Transverse colon (tissue), 4 donors: ENCODE data around the gene GTF2A1L. TPM values are rescaled to one million over a fixed set of nuclear protein-coding genes. Genes with fewer than 3 reads are reported as not detected.

Experiments used
- DNase-seq: peaks from one replicate; pipeline ENCODE4 v3.0.0-alpha.2; 2019
- H3K27ac ChIP-seq, 4 donors: fragments of 200-600 bp; sonication (generic); 2 replicates each; pipeline ENCODE4 v1.5.1; 2016 to 2018; ENCODE audit warnings: inconsistent platforms in 4 of 4
- H3K27me3 ChIP-seq: fragments of 200-600 bp; sonication (generic); 2 replicates; pipeline ENCODE4 v1.5.1; 2017; ENCODE audit warnings: inconsistent platforms
- H3K36me3 ChIP-seq, 4 donors: fragments of 200-600 bp; sonication (generic); 2 replicates each; pipeline ENCODE4 v1.5.1; 2017 to 2019; ENCODE audit warnings: inconsistent platforms in 4 of 4
- H3K4me1 ChIP-seq, 4 donors: fragments of 200-600 bp; sonication (generic); 2 replicates each; pipeline ENCODE4 v1.5.1; 2017 to 2020; ENCODE audit warnings: inconsistent platforms in 4 of 4
- H3K4me3 ChIP-seq, 4 donors: fragments of 200-600 bp; sonication (generic); 1 replicate in 1 of 4; 2 replicates in 3 of 4; pipeline versions ENCODE4 v1.5.1 to v1.6.1; 2017 to 2019; ENCODE audit warnings: inconsistent platforms in 4 of 4
- H3K9me3 ChIP-seq, 2 donors: fragments of 200-600 bp; sonication (generic); 2 replicates each; pipeline ENCODE4 v1.5.1; 2017 to 2019; ENCODE audit warnings: inconsistent platforms in 2 of 2
- EP300 ChIP-seq: sonication (generic); formaldehyde crosslinking; IDR thresholded peaks from one replicate; pipeline ENCODE4 v1.6.1; 2017; ENCODE audit warnings: antibody characterized with exemption, low read depth
- POLR2A ChIP-seq: fragments of 450-650 bp; IDR thresholded peaks from one replicate; pipeline ENCODE4 v1.6.1; 2016; ENCODE audit warnings: antibody characterized with exemption, mild to moderate bottlenecking, moderate library complexity
- POLR2AphosphoS5 ChIP-seq, 3 donors: sonication (generic); formaldehyde crosslinking; IDR thresholded peaks; one replicate each; pipeline ENCODE4 v1.6.1; 2016; ENCODE audit warnings: antibody characterized with exemption in 3 of 3
- WGBS, 2 donors: methylation state at CpG; one replicate each; pipeline ENCODE4 v1.1.5; 2018; ENCODE audit warnings: low coverage in 1 of 2; 5-methylcytosine and 5-hydroxymethylcytosine counted together
- in situ Hi-C, 4 donors: fragments of 200-750 bp; cut with MboI; loops; one replicate each; pipeline versions ENCODE4 v1.15.0 to v1.15.1; 2017; ENCODE audit warnings: low sequenced_read_pairs in 3 of 4, low pct_ligation_motif_present in 1 of 4, low pct_unique_long_range_greater_than_20kb in 1 of 4
- intact Hi-C: fragments of 100-400 bp; cut with DNase I; formaldehyde crosslinking; loops from one replicate; pipeline ENCODE4 v1.15.1; 2023; ENCODE audit warnings: low total_unique reads
- total RNA-seq, 4 donors: library from RNA; depleted of rRNA; stranded (reverse); fragments of >200 nt; gene quantifications; one replicate each; pipeline ENCODE4 v1.1.0, GENCODE V29; 2016
- TF ChIP-seq, protein P1 (sequence below), 5 experiments: fragments of 200-600 bp in 3 of 5; fragments of 450-650 bp in 2 of 5; sonication (generic) in 3 of 5; IDR thresholded peaks; 1 replicate in 2 of 5; 2 replicates in 3 of 5; pipeline ENCODE4 v1.5.1; 2016 to 2017; ENCODE audit warnings: antibody characterized with exemption in 5 of 5, inconsistent platforms in 3 of 5, mild to moderate bottlenecking in 2 of 5, moderate library complexity in 1 of 5

GTF2A1L gene
- total RNA-seq, 4 donors from 2014 or later: 1.6 to 15.2 (median 9.2) TPM; not detected in 1

DNA sequence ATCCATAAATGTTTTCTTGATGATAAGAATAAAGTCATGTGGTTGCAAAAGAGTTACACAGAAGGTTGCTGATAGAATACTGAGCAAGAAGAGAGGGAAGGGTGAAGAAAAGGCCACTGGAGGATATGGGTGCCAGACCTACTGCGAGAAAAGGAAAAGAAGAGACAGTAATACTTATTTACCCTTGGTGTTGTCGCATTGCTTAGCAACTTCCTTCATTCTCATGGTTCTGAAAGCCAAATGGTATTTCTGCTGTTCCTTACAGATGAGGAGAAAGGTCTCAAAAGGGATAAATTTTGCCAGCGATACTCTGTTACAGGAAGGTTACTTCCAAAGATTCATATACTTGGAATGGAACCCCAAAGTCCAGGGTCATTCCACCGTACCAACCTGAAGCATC, 75.4 kb downstream of the GTF2A1L start:
- Histone ChIP-seq H3K27me3 (no peaks in the 10 kb centered on the region), H3K9me3 (no peaks in the 10 kb centered on the region), H3K36me3 (no peaks in the 10 kb centered on the region), H3K27ac (no peak overlapping the region), H3K4me1 (no peaks in the 10 kb centered on the region), H3K4me3 (no peak overlapping the region)
- in situ Hi-C loops: no loop called here
- WGBS, 2 donors: 73 to 82% methylated on average over 4 of the region's 4 CpGs
- no peak for DNase-seq
- TF ChIP-seq, protein P1, sequence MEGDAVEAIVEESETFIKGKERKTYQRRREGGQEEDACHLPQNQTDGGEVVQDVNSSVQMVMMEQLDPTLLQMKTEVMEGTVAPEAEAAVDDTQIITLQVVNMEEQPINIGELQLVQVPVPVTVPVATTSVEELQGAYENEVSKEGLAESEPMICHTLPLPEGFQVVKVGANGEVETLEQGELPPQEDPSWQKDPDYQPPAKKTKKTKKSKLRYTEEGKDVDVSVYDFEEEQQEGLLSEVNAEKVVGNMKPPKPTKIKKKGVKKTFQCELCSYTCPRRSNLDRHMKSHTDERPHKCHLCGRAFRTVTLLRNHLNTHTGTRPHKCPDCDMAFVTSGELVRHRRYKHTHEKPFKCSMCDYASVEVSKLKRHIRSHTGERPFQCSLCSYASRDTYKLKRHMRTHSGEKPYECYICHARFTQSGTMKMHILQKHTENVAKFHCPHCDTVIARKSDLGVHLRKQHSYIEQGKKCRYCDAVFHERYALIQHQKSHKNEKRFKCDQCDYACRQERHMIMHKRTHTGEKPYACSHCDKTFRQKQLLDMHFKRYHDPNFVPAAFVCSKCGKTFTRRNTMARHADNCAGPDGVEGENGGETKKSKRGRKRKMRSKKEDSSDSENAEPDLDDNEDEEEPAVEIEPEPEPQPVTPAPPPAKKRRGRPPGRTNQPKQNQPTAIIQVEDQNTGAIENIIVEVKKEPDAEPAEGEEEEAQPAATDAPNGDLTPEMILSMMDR (IDR thresholded peaks at IDR 0.05): no peak
- no peak for TF ChIP-seq POLR2AphosphoS5 (IDR thresholded peaks at IDR 0.05)
- TF ChIP-seq POLR2A: no peak
- TF ChIP-seq EP300: no peak
- intact Hi-C loops: no loop called here

DNA sequence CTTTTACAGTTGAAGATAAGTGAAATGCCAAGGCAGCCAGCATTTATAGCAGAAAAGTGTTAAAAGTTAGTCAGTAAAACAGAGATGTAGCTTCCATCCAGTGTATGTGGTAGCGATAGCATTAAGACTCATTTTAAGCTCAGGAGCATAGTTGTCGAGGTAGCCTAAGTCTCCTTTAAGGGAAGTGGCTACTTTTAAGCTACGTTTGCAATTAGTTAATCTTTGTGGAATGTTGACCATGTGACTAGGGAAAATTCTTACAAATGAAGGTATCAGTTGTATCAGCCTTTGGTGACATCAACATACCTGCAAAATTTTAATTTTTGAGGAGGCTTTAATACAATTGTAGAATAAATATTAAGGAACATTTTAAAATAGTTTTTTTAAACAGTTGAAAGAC, 76.0 kb downstream of the GTF2A1L start:
- no peaks in the 10 kb centered on the region for H3K27me3 ChIP-seq
- no peak for DNase-seq
- H3K36me3 ChIP-seq: no peaks in the 10 kb centered on the region
- WGBS, 2 donors: 57 to 74% methylated on average over 3 of the region's 3 CpGs
- H3K27ac ChIP-seq: no peak overlapping the region
- no peak overlapping the region for H3K4me3 ChIP-seq
- H3K4me1 ChIP-seq: no peaks in the 10 kb centered on the region
- in situ Hi-C loops: no loop called here
- intact Hi-C loops: no loop called here
- no peaks in the 10 kb centered on the region for H3K9me3 ChIP-seq
- TF ChIP-seq, protein P1 (IDR thresholded peaks at IDR 0.05): no peak
- TF ChIP-seq POLR2AphosphoS5 (IDR thresholded peaks at IDR 0.05) (no peak), POLR2A (no peak), EP300 (no peak)

DNA sequence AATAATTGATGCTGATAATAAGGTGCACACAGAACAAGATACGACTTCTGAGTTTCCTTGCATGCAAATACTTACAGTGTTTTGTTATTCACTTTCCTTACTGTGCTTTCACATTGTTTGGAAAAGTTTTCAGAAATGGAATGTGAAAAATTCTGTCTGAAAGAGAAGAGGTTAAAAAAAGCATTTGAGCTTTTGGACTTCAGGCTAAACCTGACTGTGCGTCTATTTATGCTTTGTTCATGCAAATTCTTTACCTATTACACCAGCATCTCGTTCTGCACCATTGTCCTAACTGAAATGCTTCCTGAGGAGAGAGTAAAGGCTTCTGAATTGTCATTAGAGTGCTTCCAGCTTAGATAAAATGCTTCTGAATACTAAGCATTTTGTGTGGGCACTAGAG, 76.5 kb downstream of the GTF2A1L start:
- Histone ChIP-seq H3K27me3 (no peaks in the 10 kb centered on the region), H3K27ac (no peak overlapping the region), H3K4me1 (no peaks in the 10 kb centered on the region), H3K4me3 (no peak overlapping the region), H3K36me3 (no peaks in the 10 kb centered on the region), H3K9me3 (no peaks in the 10 kb centered on the region)
- DNase-seq: no peak
- intact Hi-C loops: no loop called here
- TF ChIP-seq, protein P1 (IDR thresholded peaks at IDR 0.05): no peak
- TF ChIP-seq EP300 (no peak), POLR2AphosphoS5 (IDR thresholded peaks at IDR 0.05) (no peak), POLR2A (no peak)
- WGBS, 2 donors: 46 to 52% methylated on average over 3 of the region's 3 CpGs
- in situ Hi-C loops: no loop called here

DNA sequence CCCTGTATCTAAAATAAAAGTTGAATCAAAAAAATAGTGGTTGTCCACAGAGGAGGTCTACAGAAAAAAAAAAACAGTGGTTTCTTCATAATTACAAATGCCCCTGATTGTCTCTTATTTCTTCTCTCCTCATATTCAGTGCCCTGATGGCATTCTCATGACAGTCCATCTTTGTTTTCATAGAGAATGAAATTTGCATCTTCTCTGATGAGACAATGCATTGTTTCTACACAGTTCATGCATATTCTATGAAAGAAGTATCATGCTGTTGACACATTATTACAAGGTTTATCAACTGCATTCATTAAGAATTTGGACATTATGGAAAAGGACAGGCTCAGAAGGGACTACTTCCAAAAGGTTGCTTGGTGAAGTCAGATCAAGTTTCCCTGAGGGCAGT, 78.3 kb downstream of the GTF2A1L start:
- in situ Hi-C loops (no loop called here), intact Hi-C loops (no loop called here)
- no peaks in the 10 kb centered on the region for H3K4me1 ChIP-seq
- H3K27ac ChIP-seq: no peak overlapping the region
- no peak for DNase-seq
- H3K9me3 ChIP-seq: no peaks in the 10 kb centered on the region
- TF ChIP-seq EP300: no peak
- TF ChIP-seq POLR2A: no peak
- TF ChIP-seq, protein P1 (IDR thresholded peaks at IDR 0.05): no peak
- TF ChIP-seq POLR2AphosphoS5 (IDR thresholded peaks at IDR 0.05): no peak
- H3K27me3 ChIP-seq: no peaks in the 10 kb centered on the region
- no peaks in the 10 kb centered on the region for H3K36me3 ChIP-seq
- no peak overlapping the region for H3K4me3 ChIP-seq
